Measurements from ENCODE around the gene FUT8.

FUT8 gene

GRCh38 chr14:65485516-65485915 is 73.0 kb downstream of the FUT8 start:
- no peak overlapping the region for H2AFZ ChIP-seq (ENCODE audit: low read depth)
- H3K4me2 ChIP-seq: no peak overlapping the region
- H3K27ac ChIP-seq: no peak overlapping the region
- H3K9ac ChIP-seq: no peak overlapping the region
- H3K36me3 ChIP-seq (ENCODE audit: insufficient read depth): no peaks in the 10 kb centered on the region
- H3K4me3 ChIP-seq (IDR thresholded peaks at IDR 0.05; ENCODE audit: insufficient read depth, low read depth, low read length): no peak overlapping the region
- no peaks in the 10 kb centered on the region for H3K4me1 ChIP-seq (ENCODE audit: low read depth, poor library complexity, severe bottlenecking)
- H3K27me3 ChIP-seq (ENCODE audit: insufficient read depth, low read depth): no peaks in the 10 kb centered on the region
- H4K20me1 ChIP-seq (ENCODE audit: insufficient read depth): no peaks in the 10 kb centered on the region
- no peaks in the 10 kb centered on the region for H3K79me2 ChIP-seq (ENCODE audit: insufficient read depth, low read depth)
- no peak for TF ChIP-seq CTCF (conservative IDR thresholded peaks at IDR 0.05; ENCODE audit: low read depth, low read length)

GRCh38 chr14:65486863-65487262 is 74.3 kb downstream of the FUT8 start:
- no peak overlapping the region for H3K4me3 ChIP-seq (IDR thresholded peaks at IDR 0.05; ENCODE audit: insufficient read depth, low read depth, low read length)
- no peak overlapping the region for H3K9ac ChIP-seq
- no peaks in the 10 kb centered on the region for H3K4me1 ChIP-seq (ENCODE audit: low read depth, poor library complexity, severe bottlenecking)
- no peaks in the 10 kb centered on the region for H4K20me1 ChIP-seq (ENCODE audit: insufficient read depth)
- no peak overlapping the region for H3K4me2 ChIP-seq
- H3K79me2 ChIP-seq (ENCODE audit: insufficient read depth, low read depth): no peaks in the 10 kb centered on the region
- TF ChIP-seq CTCF (conservative IDR thresholded peaks at IDR 0.05; ENCODE audit: low read depth, low read length): no peak
- H3K27me3 ChIP-seq (ENCODE audit: insufficient read depth, low read depth): no peaks in the 10 kb centered on the region
- no peak overlapping the region for H2AFZ ChIP-seq (ENCODE audit: low read depth)
- no peaks in the 10 kb centered on the region for H3K36me3 ChIP-seq (ENCODE audit: insufficient read depth)
- no peak overlapping the region for H3K27ac ChIP-seq

- Histone ChIP-seq H3K4me2 (no peak overlapping the region), H3K4me1 (ENCODE audit: low read depth, poor library complexity, severe bottlenecking) (no peaks in the 10 kb centered on the region), H4K20me1 (ENCODE audit: insufficient read depth) (no peaks in the 10 kb centered on the region), H3K79me2 (ENCODE audit: insufficient read depth, low read depth) (no peaks in the 10 kb centered on the region), H3K9ac (no peak overlapping the region), H3K27me3 (ENCODE audit: insufficient read depth, low read depth) (no peaks in the 10 kb centered on the region), H3K27ac (no peak overlapping the region), H2AFZ (ENCODE audit: low read depth) (no peak overlapping the region), H3K36me3 (ENCODE audit: insufficient read depth) (no peaks in the 10 kb centered on the region), H3K4me3 (IDR thresholded peaks at IDR 0.05; ENCODE audit: insufficient read depth, low read depth, low read length) (no peak overlapping the region)
- no peak for TF ChIP-seq CTCF (conservative IDR thresholded peaks at IDR 0.05; ENCODE audit: low read depth, low read length)
These were observed 75.4 kb downstream of the FUT8 start for GRCh38 chr14:65487783-65488494.

GRCh38 chr14:65491274-65491673 is 78.7 kb downstream of the FUT8 start:
- H2AFZ ChIP-seq (ENCODE audit: low read depth): no peak overlapping the region
- no peaks in the 10 kb centered on the region for H3K4me1 ChIP-seq (ENCODE audit: low read depth, poor library complexity, severe bottlenecking)
- H3K4me2 ChIP-seq: no peak overlapping the region
- no peak for TF ChIP-seq CTCF (conservative IDR thresholded peaks at IDR 0.05; ENCODE audit: low read depth, low read length)
- no peak overlapping the region for H3K4me3 ChIP-seq (IDR thresholded peaks at IDR 0.05; ENCODE audit: insufficient read depth, low read depth, low read length)
- H3K36me3 ChIP-seq (ENCODE audit: insufficient read depth): no peaks in the 10 kb centered on the region
- H4K20me1 ChIP-seq (ENCODE audit: insufficient read depth): no peaks in the 10 kb centered on the region
- no peak overlapping the region for H3K9ac ChIP-seq
- H3K27me3 ChIP-seq (ENCODE audit: insufficient read depth, low read depth): no peaks in the 10 kb centered on the region
- H3K79me2 ChIP-seq (ENCODE audit: insufficient read depth, low read depth): no peaks in the 10 kb centered on the region
- H3K27ac ChIP-seq: no peak overlapping the region
